SH-SY5Y (cell line): ENCODE data around the gene ENOX2.

Experiments used
- GATA2 ChIP-seq: IDR thresholded peaks from 2 replicates; pipeline ENCODE4 v1.6.1; 2011; ENCODE audit warnings: mild to moderate bottlenecking, low read depth, low read length
- GATA3 ChIP-seq: IDR thresholded peaks from 2 replicates; pipeline ENCODE4 v1.6.1; 2011; ENCODE audit warnings: low read depth, mild to moderate bottlenecking, low read length, moderate library complexity

Gene ENOX2

GRCh38 chrX:130672214-130672613, 230.8 kb downstream of the ENOX2 start:
- TF ChIP-seq GATA2: no peak

- TF ChIP-seq GATA2: no peak
Measured at GRCh38 chrX:130669233-130669632, 233.8 kb downstream of the ENOX2 start.

DNA sequence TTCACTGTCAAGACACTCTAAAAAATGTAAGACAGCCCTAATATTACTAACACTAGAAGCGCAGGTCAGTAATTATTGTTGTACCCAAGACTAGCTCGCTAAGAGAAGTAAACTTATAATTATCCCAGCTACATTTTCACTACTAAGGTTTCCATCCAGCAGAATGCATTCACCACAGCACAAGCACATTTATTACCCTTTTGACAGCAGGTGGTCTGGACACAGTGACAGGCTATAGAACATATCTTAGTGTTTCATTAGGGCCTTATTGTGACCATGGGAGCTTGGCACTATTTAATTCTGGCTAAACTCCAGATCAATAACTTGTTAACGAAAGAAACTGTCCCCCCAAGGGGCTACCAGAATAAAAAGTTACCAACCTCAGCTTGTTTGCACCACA, 237.7 kb downstream of the ENOX2 start:
- TF ChIP-seq GATA3 (no peak), GATA2 (no peak)

DNA sequence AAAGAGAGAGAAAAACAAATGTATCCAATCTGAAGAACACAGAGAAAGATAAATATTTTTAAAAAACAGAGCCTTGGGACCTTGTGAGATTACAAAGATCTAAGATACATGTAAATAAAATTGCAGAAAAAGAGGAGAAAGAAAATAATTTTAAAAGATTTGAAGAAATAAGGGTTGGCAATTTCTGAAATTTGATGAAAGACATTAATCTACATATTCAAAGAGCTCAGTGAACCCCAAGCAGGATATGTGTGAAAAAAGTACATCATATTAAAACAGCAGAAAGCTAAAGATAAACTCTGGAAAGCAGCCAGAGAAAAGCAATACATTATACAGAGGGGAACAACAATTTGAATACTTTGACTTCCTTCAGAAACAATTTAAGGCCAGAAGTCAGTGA, 244.7 kb downstream of the ENOX2 start:
- no peak for TF ChIP-seq GATA3
- no peak for TF ChIP-seq GATA2

GRCh38 chrX:130654409-130654950, 248.5 kb downstream of the ENOX2 start:
- TF ChIP-seq GATA2 (peak; percentile 62; the same call in 1 of the 2 replicates), GATA3 (peak; percentile 59)

GRCh38 chrX:130652824-130653578, 250.0 kb downstream of the ENOX2 start:
- TF ChIP-seq GATA3 (no peak), GATA2 (no peak)

DNA sequence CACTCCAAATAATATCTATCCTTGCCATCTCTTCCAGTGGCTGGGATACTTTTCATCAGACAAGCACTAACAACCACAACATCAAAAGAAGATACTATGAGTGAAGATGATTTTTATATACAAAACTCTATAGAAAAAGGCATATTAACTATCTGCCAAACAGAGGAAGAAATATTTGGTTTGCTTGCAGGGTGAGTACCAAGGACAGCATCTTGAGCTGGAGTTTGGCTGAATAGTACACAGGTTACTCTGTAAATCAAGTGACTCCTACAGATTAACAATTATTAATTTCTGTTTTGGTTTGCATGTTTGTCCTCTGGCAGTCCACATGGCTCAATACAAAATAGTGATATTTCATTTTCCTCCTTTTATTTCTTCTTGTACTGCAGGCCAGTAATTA, 253.3 kb downstream of the ENOX2 start:
- TF ChIP-seq GATA3 (no peak), GATA2 (no peak)

DNA sequence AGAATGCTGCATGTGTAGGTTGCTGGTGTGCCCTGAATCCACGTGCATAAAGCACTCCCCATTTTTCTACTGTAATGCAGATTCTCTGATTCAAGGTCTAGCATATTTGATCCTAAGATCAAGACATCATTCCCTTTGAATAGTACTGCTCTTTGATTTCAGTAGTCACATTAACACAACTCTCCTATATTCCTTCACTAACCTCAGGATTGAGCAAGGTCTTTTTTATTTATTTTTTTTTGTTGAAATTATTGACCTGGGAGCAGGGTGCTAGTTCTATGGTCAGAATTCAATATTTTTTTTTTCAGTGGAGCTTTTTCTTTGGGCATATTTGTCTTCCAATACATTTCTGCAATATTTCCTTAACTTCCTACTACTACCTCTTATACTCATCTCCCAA, 255.5 kb downstream of the ENOX2 start:
- TF ChIP-seq GATA3: no peak
- no peak for TF ChIP-seq GATA2

DNA sequence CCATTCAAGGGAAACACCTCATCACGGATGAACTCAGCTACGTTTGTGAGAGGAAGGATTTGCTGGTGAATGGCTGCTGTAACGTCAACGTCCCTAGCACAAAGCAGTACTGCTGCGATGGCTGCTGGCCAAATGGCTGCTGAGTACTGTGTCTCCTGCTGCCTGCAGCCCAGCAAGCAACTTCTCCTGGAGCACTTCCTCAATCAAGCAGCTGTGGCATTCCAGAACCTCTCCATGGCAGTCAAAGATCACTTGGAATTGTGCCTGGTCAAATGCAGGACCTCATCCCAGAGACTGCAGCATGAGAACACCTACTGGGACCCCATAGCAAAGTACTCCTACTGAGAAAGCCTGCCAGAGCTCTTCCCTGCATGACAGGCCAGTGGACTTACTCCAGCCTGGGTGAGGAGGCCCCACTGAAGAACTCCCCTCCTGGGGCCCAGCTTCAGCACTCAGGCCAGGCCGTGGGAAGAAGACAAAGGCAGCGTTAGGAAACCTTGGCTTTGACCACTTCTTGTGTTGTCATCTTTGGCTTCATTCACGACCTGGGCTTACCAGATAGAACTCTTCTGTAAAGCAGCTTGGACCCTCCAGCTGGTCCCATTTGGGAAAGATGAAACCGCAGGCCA, 256.9 kb downstream of the ENOX2 start:
- no peak for TF ChIP-seq GATA3
- no peak for TF ChIP-seq GATA2

- TF ChIP-seq GATA2 (no peak), GATA3 (no peak)
Measured at GRCh38 chrX:130637591-130637990, 265.4 kb downstream of the ENOX2 start.

DNA sequence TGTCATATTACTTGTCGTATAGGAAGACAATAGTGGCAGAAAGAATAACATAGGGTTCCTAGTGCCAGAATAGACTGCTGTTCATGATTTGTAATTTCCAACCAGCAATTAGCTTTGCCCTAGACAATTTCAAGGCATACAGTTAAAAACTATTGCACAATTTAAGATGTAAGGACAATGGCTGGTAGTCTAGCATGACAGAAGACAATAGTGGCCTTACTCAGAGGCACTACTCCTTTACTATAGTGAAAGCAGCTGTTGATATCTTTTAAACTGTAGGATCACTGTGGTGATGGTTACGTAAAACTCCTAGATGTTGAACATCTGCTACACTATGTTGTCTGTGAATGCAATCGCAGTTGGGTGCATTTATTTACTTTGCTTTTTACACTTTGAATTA, 266.7 kb downstream of the ENOX2 start:
- TF ChIP-seq GATA3: no peak
- TF ChIP-seq GATA2: no peak

DNA sequence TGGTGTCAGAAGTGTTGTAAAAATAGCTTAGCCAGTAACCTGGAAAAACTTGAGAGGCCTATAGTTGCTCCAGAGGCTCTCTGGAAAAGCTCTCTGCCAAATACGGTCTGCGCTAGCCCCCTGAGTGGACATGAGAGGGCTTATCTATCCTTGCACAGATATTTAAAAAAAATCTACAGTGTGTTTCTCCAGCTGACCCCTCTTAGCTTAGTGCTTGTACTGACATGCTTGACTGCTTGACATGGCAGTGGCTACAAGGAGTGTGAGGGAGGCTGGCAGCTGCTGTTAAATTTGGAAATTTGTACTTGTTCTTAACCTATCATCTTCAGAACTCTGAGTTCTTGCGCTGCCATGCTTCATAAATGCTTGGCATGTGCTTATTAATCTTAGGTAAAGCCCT, 272.0 kb downstream of the ENOX2 start:
- no peak for TF ChIP-seq GATA2
- TF ChIP-seq GATA3: no peak

- TF ChIP-seq GATA3 (no peak), GATA2 (no peak)
Measured at GRCh38 chrX:130628516-130628915, 274.5 kb downstream of the ENOX2 start.

- TF ChIP-seq GATA3: no peak
- no peak for TF ChIP-seq GATA2
Measured at GRCh38 chrX:130626521-130626920, 276.5 kb downstream of the ENOX2 start.

- TF ChIP-seq GATA3 (no peak), GATA2 (no peak)
Measured at GRCh38 chrX:130625386-130625785, 277.6 kb downstream of the ENOX2 start.
